HEK293T (cell line): ENCODE results near the gene PKNOX2.

Source experiments
- ARNT ChIP-seq: fragments of 450-650 bp; IDR thresholded peaks from 2 replicates; pipeline ENCODE4 v1.6.1; 2017; ENCODE audit warnings: mild to moderate bottlenecking
- BHLHE40 ChIP-seq: fragments of 450-650 bp; IDR thresholded peaks from 2 replicates; pipeline ENCODE4 v1.6.1; 2016; ENCODE audit warnings: mild to moderate bottlenecking, moderate library complexity, borderline replicate concordance
- CTBP1 ChIP-seq: fragments of 450-650 bp; IDR thresholded peaks from 2 replicates; pipeline ENCODE4 v1.6.1; 2016; ENCODE audit warnings: borderline replicate concordance
- ELF4 ChIP-seq: fragments of 450-650 bp; IDR thresholded peaks from 2 replicates; pipeline ENCODE4 v1.6.1; 2017; ENCODE audit warnings: antibody characterized with exemption
- FOXA1 ChIP-seq: fragments of 450-650 bp; IDR thresholded peaks from 2 replicates; pipeline ENCODE4 v1.6.1; 2016; ENCODE audit warnings: mild to moderate bottlenecking
- FOXK2 ChIP-seq: fragments of 450-650 bp; IDR thresholded peaks from 2 replicates; pipeline ENCODE4 v1.6.1; 2016; ENCODE audit warnings: mild to moderate bottlenecking
- FOXM1 ChIP-seq: fragments of 450-650 bp; IDR thresholded peaks from 2 replicates; pipeline ENCODE4 v1.6.1; 2017; ENCODE audit warnings: mild to moderate bottlenecking, borderline replicate concordance
- HDGF ChIP-seq: fragments of 450-650 bp; IDR thresholded peaks from 2 replicates; pipeline ENCODE4 v1.6.1; 2017; ENCODE audit warnings: antibody characterized with exemption, borderline replicate concordance
- L3MBTL2 ChIP-seq: fragments of 450-650 bp; conservative IDR thresholded peaks from 2 replicates; pipeline ENCODE4 v1.6.1; 2016; ENCODE audit warnings: mild to moderate bottlenecking
- SP1 ChIP-seq: fragments of 450-650 bp; IDR thresholded peaks from 2 replicates; pipeline ENCODE4 v1.6.1; 2017
- SUZ12 ChIP-seq: fragments of 450-650 bp; IDR thresholded peaks from 2 replicates; pipeline ENCODE4 v1.6.1; 2016; ENCODE audit warnings: mild to moderate bottlenecking
- TARDBP ChIP-seq: fragments of 450-650 bp; IDR thresholded peaks from 2 replicates; pipeline ENCODE4 v1.6.1; 2016

GRCh38 chr11:125183641-125184040 is 19.1 kb downstream of the PKNOX2 start:
- TF ChIP-seq SP1 = no peak
- TF ChIP-seq FOXA1 = no peak
- no peak for TF ChIP-seq FOXK2
- no peak for TF ChIP-seq CTBP1
- TF ChIP-seq L3MBTL2 = no peak
- no peak for TF ChIP-seq SUZ12
- no peak for TF ChIP-seq ARNT
- no peak for TF ChIP-seq FOXM1
- no peak for TF ChIP-seq HDGF
- TF ChIP-seq TARDBP = no peak
- TF ChIP-seq BHLHE40 = no peak
- no peak for TF ChIP-seq ELF4
